ENCODE measurements around the gene L3MBTL3. TPM values are rescaled to one million over a fixed set of nuclear protein-coding genes. Genes with fewer than 3 reads are reported as not detected.
A peak's percentile ranks its signal among the peaks of the same experiment; 100 is the strongest.

L3MBTL3 gene
- total RNA-seq, 2 experiments from 2014 or later = 29.0 to 30.1 TPM

DNA sequence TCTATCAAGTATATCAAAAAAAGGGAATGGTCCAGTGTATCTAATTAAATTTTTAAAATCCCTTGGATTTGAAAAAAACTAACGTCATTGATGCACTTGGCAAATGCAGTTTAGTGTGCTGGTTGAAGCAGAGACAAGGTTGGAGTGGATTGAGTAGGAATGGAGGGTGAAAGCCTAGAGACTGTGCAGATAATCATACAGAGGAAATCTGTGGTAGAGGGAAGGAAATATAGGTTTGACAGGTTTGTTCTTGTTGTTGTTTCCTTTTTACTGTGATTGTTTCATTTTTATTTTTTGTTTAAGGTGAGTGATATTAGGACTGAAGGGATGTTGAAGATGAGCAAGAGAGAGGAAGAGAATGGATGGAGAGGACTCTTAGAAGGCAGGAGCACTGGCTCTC is 29.0 kb upstream of the L3MBTL3 start:
- Histone ChIP-seq H3K4me1 (ENCODE audit: insufficient read depth, low read length) (no peaks in the 10 kb centered on the region), H3K27ac (ENCODE audit: low read depth in 1 of 2, low read length in 2 of 2) (no peak overlapping the region), H3K27me3 (ENCODE audit: control insufficient read depth in 1 of 2, insufficient read depth in 2 of 2, low read length in 2 of 2) (no peaks in the 10 kb centered on the region), H3K4me3 (ENCODE audit: low read length) (no peak overlapping the region), H3K36me3 (ENCODE audit: insufficient read depth, low read length) (no peaks in the 10 kb centered on the region), H3K9me3 (ENCODE audit: control insufficient read depth in 1 of 2, insufficient read depth in 1 of 2, low read length in 2 of 2) (no peaks in the 10 kb centered on the region)
- no peak for TF ChIP-seq CTCF (IDR thresholded peaks at IDR 0.05)
- Mint-ChIP-seq H3K36me3 (ENCODE audit: low read depth) (no peaks in the 10 kb centered on the region), H3K27ac (no peak overlapping the region), H3K9me3 (no peaks in the 10 kb centered on the region), H3K27me3 (no peaks in the 10 kb centered on the region), H3K4me1 (ENCODE audit: low read depth) (no peaks in the 10 kb centered on the region), H3K4me3 (no peak overlapping the region)
- CTCF ChIA-PET = interaction anchor here (1.5 kb wide), 1 partner anchor 35 kb away, joined by 4 read pairs; no protein-coding TSS in a partner anchor
- POLR2A ChIA-PET = no interaction called here
- ATAC-seq (ENCODE audit: poor library complexity) = no peak
- peak in 1 of 14 experiments; percentile 13 for DNase-seq
- intact Hi-C loops (cut with DNase I, micrococcal nuclease) = no loop called here

- Histone ChIP-seq H3K27me3 (ENCODE audit: control insufficient read depth in 1 of 2, insufficient read depth in 2 of 2, low read length in 2 of 2) (no peaks in the 10 kb centered on the region), H3K4me3 (ENCODE audit: low read length) (no peak overlapping the region), H3K4me1 (ENCODE audit: insufficient read depth, low read length) (no peaks in the 10 kb centered on the region), H3K27ac (ENCODE audit: low read depth in 1 of 2, low read length in 2 of 2) (no peak overlapping the region), H3K36me3 (ENCODE audit: insufficient read depth, low read length) (no peaks in the 10 kb centered on the region), H3K9me3 (ENCODE audit: control insufficient read depth in 1 of 2, insufficient read depth in 1 of 2, low read length in 2 of 2) (no peaks in the 10 kb centered on the region)
- intact Hi-C loops (cut with DNase I, micrococcal nuclease) = no loop called here
- Mint-ChIP-seq H3K36me3 (ENCODE audit: low read depth) (no peaks in the 10 kb centered on the region), H3K27me3 (no peaks in the 10 kb centered on the region), H3K4me1 (ENCODE audit: low read depth) (no peaks in the 10 kb centered on the region), H3K27ac (no peak overlapping the region), H3K4me3 (no peak overlapping the region), H3K9me3 (no peaks in the 10 kb centered on the region)
- no peak for TF ChIP-seq CTCF (IDR thresholded peaks at IDR 0.05)
- no peak for ATAC-seq (ENCODE audit: poor library complexity)
- no peak for DNase-seq
- CTCF ChIA-PET = interaction anchor here (1.2 kb wide), 1 partner anchor 28 kb away, joined by 4 read pairs; no protein-coding TSS in a partner anchor
- POLR2A ChIA-PET = no interaction called here
Measured at GRCh38 chr6:129992881-129993280, 25.5 kb upstream of the L3MBTL3 start.

GRCh38 chr6:129994410-129994809 is 24.0 kb upstream of the L3MBTL3 start:
- ATAC-seq (ENCODE audit: poor library complexity) (no peak), DNase-seq (no peak)
- no peak for TF ChIP-seq CTCF (IDR thresholded peaks at IDR 0.05)
- no peaks in the 10 kb centered on the region for H3K36me3 Mint-ChIP-seq (ENCODE audit: low read depth)
- H3K9me3 ChIP-seq (ENCODE audit: control insufficient read depth in 1 of 2, insufficient read depth in 1 of 2, low read length in 2 of 2) = no peaks in the 10 kb centered on the region
- no peaks in the 10 kb centered on the region for H3K9me3 Mint-ChIP-seq
- H3K27me3 Mint-ChIP-seq = no peaks in the 10 kb centered on the region
- no peak overlapping the region for H3K4me3 Mint-ChIP-seq
- intact Hi-C loops (cut with DNase I, micrococcal nuclease) = no loop called here
- H3K27ac Mint-ChIP-seq = no peak overlapping the region
- H3K4me1 ChIP-seq (ENCODE audit: insufficient read depth, low read length) = no peaks in the 10 kb centered on the region
- no peaks in the 10 kb centered on the region for H3K36me3 ChIP-seq (ENCODE audit: insufficient read depth, low read length)
- H3K27ac ChIP-seq (ENCODE audit: low read depth in 1 of 2, low read length in 2 of 2) = no peak overlapping the region
- ChIA-PET CTCF (no interaction called here), POLR2A (no interaction called here)
- no peaks in the 10 kb centered on the region for H3K27me3 ChIP-seq (ENCODE audit: control insufficient read depth in 1 of 2, insufficient read depth in 2 of 2, low read length in 2 of 2)
- H3K4me1 Mint-ChIP-seq (ENCODE audit: low read depth) = no peaks in the 10 kb centered on the region
- no peak overlapping the region for H3K4me3 ChIP-seq (ENCODE audit: low read length)

Data from CD4-positive, alpha-beta T cell (primary cell).